BJ (cell line): ENCODE data around the gene VEGFA. TPM values are rescaled to one million over a fixed set of nuclear protein-coding genes. Genes with fewer than 3 reads are reported as not detected.

Source experiments
- CTCF ChIA-PET: fragments of 350-600 bp; formaldehyde crosslinking; extraction: SDS; loops from one replicate; lab custom pipeline; 2021; ENCODE audit warnings: antibody characterized with exemption, inconsistent platforms; lab: Yijun Ruan, JAX
- POLR2A ChIA-PET: fragments of 300-600 bp; sonication (Branson Sonifier 250); formaldehyde crosslinking; extraction: SDS; loops from one replicate; lab custom pipeline; 2021; ENCODE audit warnings: antibody characterized with exemption; lab: Charles Lee
- DNase-seq: peaks from one replicate; pipeline ENCODE4 v3.0.0-alpha.2; 2011; ENCODE audit warnings: low read depth
- H3K27me3 ChIP-seq: 2 replicates; pipeline ENCODE4 v1.6.0; 2011; ENCODE audit warnings: low read length; ENCODE audit not compliant: control insufficient read depth, insufficient read depth
- H3K36me3 ChIP-seq: 2 replicates; pipeline ENCODE4 v1.5.1; 2011; ENCODE audit warnings: low read length; ENCODE audit not compliant: control insufficient read depth, insufficient read depth
- H3K4me3 ChIP-seq: 2 replicates; pipeline ENCODE4 v1.5.1; 2011; ENCODE audit warnings: low read depth, mild to moderate bottlenecking, control low read depth, low read length
- CTCF ChIP-seq: IDR thresholded peaks from 2 replicates; pipeline ENCODE4 v1.5.1; 2011; ENCODE audit warnings: low read depth, mild to moderate bottlenecking, control low read depth, inconsistent platforms, low read length, moderate library complexity; ENCODE audit not compliant: insufficient read depth
- polyA minus RNA-seq: library from RNA; depleted of rRNA, polyadenylated mRNA; stranded (reverse); fragments of >200 nt; gene quantifications from 2 replicates; pipeline ENCODE4 v1.2.3, GENCODE V29; 2011; rRNA and poly(A)+ RNA removed
- polyA plus RNA-seq: library from polyadenylated mRNA; depleted of rRNA; stranded (reverse); fragments of >200 nt; gene quantifications from 2 replicates; pipeline ENCODE4 v1.2.3, GENCODE V29; 2011; rRNA removed

The VEGFA gene
- polyA plus RNA-seq (197 and 357 TPM in 2 replicates), polyA minus RNA-seq (201 and 248 TPM in 2 replicates)

- peak within 1 kb of the TSS; percentile 94 for H3K4me3 ChIP-seq
- CTCF ChIA-PET: interaction anchor here (0.7 to 8.9 kb wide), 71 partner anchors 8 to 646 kb away, joined by 3 to 338 read pairs (median 4); partner anchors contain the start of gene GTPBP2
- POLR2A ChIA-PET: interaction anchor here (0.6 to 2.0 kb wide), 12 partner anchors 105 to 619 kb away, joined by 3 to 9 read pairs (median 4); no protein-coding TSS in a partner anchor
- H3K27me3 ChIP-seq: peaks cover 3% of the 10 kb centered on the region; the same call in 1 of the 2 replicates
- peak; percentile 100 for TF ChIP-seq CTCF
- peaks cover 4% of the 10 kb centered on the region for H3K36me3 ChIP-seq
- DNase-seq: no peak
Measured at GRCh38 chr6:43769526-43770371, at the start of gene VEGFA. VEGFA (plus strand) TSS chr6:43770211.

GRCh38 chr6:43720999-43721398, 49.0 kb upstream of the VEGFA start:
- ChIA-PET POLR2A (no interaction called here), CTCF (interaction anchor here (0.6 to 6.1 kb wide), 7 partner anchors 48 to 359 kb away, joined by 3 to 37 read pairs (median 4); partner anchors contain the start of gene VEGFA)
- no peak overlapping the region for H3K4me3 ChIP-seq
- no peak for DNase-seq
- H3K27me3 ChIP-seq: peaks cover 7% of the 10 kb centered on the region
- TF ChIP-seq CTCF: no peak
- no peaks in the 10 kb centered on the region for H3K36me3 ChIP-seq

GRCh38 chr6:43722920-43723545, 47.0 kb upstream of the VEGFA start:
- no peak for TF ChIP-seq CTCF
- DNase-seq: no peak
- ChIA-PET CTCF (interaction anchor here (1.0 to 6.1 kb wide), 4 partner anchors 13 to 357 kb away, joined by 3 to 37 read pairs (median 6); partner anchors contain the start of gene VEGFA), POLR2A (no interaction called here)
- H3K27me3 ChIP-seq: peaks cover 7% of the 10 kb centered on the region
- no peaks in the 10 kb centered on the region for H3K36me3 ChIP-seq
- H3K4me3 ChIP-seq: no peak overlapping the region

- peak; percentile 59 for TF ChIP-seq CTCF
- no peak overlapping the region for H3K4me3 ChIP-seq
- peaks cover 7% of the 10 kb centered on the region for H3K27me3 ChIP-seq
- ChIA-PET POLR2A (no interaction called here), CTCF (interaction anchor here (1.0 to 6.1 kb wide), 19 partner anchors 9 to 356 kb away, joined by 3 to 37 read pairs (median 4); partner anchors contain the start of gene VEGFA)
- no peak for DNase-seq
- no peaks in the 10 kb centered on the region for H3K36me3 ChIP-seq
Measured at GRCh38 chr6:43723737-43724295, 46.2 kb upstream of the VEGFA start.
